HCT116 (cell line): ENCODE data around the gene SLC5A2. TPM values are rescaled to one million over a fixed set of nuclear protein-coding genes. Genes with fewer than 3 reads are reported as not detected.

Source experiments
- ATAC-seq: fragments of 200-7000 bp; cut with Tn5 transposase; 2 replicates; pipeline ENCODE4 v1.9.1; 2020; ENCODE audit warnings: mild to moderate bottlenecking, moderate library complexity
- BruUV-seq: library from RNA; stranded (reverse); fragments of 400-500 nt; replicated peaks from 2 replicates; lab custom pipeline; 2021; lab: Mats Ljungman, UMichigan
- CTCF ChIA-PET: fragments of 300-600 bp; sonication (Branson Sonifier 250); formaldehyde crosslinking; loops from one replicate; lab custom pipeline; 2021; ENCODE audit warnings: antibody characterized with exemption; lab: Charles Lee
- POLR2A ChIA-PET: fragments of 300-600, 350-600 bp; sonication (Branson Sonifier 250); formaldehyde crosslinking; loops from one replicate; lab custom pipeline; 2021; ENCODE audit warnings: antibody characterized with exemption; lab: Charles Lee
- RAD21 ChIA-PET, 2 experiments: fragments of 300-600 bp; sonication (Branson Sonifier 250); formaldehyde crosslinking; loops; one replicate each; lab custom pipeline; 2023; ENCODE audit warnings: low total read pairs in 2 of 2; ENCODE audit not compliant: uncharacterized antibody in 2 of 2, unreplicated experiment in 2 of 2, low non-redundant PET in 1 of 2; lab: Charles Lee
- DNase-seq: peaks from one replicate; pipeline ENCODE4 v3.0.0-alpha.2; 2010; ENCODE audit warnings: low read depth, low spot score
- H2AFZ ChIP-seq: fragments of 200-600 bp; shearing (Covaris generic), sonication (generic); 2 replicates; pipeline ENCODE4 v1.6.1; 2017; ENCODE audit warnings: low read depth, mixed run types, mixed read lengths, antibody characterized with exemption, low read length; ENCODE audit not compliant: poor library complexity, severe bottlenecking
- H3K27ac ChIP-seq: 2 replicates; pipeline ENCODE4 v1.5.1; 2012; ENCODE audit warnings: low read depth, low read length
- H3K27me3 ChIP-seq: fragments of 200-600 bp; sonication (generic); 2 replicates; pipeline ENCODE4 v1.6.1; 2016; ENCODE audit warnings: mixed run types, low read length, mixed read lengths; ENCODE audit not compliant: insufficient read depth
- H3K36me3 ChIP-seq, 2 experiments: fragments of 200-500 bp in 1 of 2; fragments of 200-600 bp in 1 of 2; sonication (Bioruptor generic) in 1 of 2; sonication (generic) in 1 of 2; 2 replicates each; pipeline versions ENCODE4 v1.5.1 to v1.6.1; 2014 to 2016; ENCODE audit warnings: low read length in 2 of 2, inconsistent platforms in 1 of 2, mixed read lengths in 1 of 2, mixed run types in 1 of 2; ENCODE audit not compliant: insufficient read depth in 2 of 2, control insufficient read depth in 1 of 2
- H3K4me1 ChIP-seq, 2 experiments: fragments of 200-600 bp in 1 of 2; sonication (generic) in 1 of 2; 2 replicates each; pipeline versions ENCODE4 v1.5.1 to v1.6.1; 2012 to 2017; ENCODE audit warnings: low read length in 2 of 2, inconsistent platforms in 1 of 2, mild to moderate bottlenecking in 1 of 2, mixed read lengths in 1 of 2, mixed run types in 1 of 2, moderate library complexity in 1 of 2; ENCODE audit not compliant: insufficient read depth in 2 of 2, control insufficient read depth in 1 of 2
- H3K4me2 ChIP-seq: fragments of 200-600 bp; sonication (generic); 2 replicates; pipeline ENCODE4 v1.6.1; 2017; ENCODE audit warnings: mixed run types, low read length, mixed read lengths
- H3K4me3 ChIP-seq, 2 experiments: fragments of 200-600 bp in 1 of 2; sonication (generic) in 1 of 2; replicated peaks in 1 of 2; 2 replicates each; pipeline ENCODE4 v1.5.1; 2011 to 2016; ENCODE audit warnings: low read length in 2 of 2, control low read depth in 1 of 2, low read depth in 1 of 2, mild to moderate bottlenecking in 1 of 2, mixed read lengths in 1 of 2, mixed run types in 1 of 2
- H3K79me2 ChIP-seq: fragments of 200-600 bp; sonication (generic); 2 replicates; pipeline ENCODE4 v1.6.1; 2017; ENCODE audit warnings: mild to moderate bottlenecking, mixed run types, low read length, moderate library complexity, mixed read lengths; ENCODE audit not compliant: insufficient read depth
- H3K9ac ChIP-seq: fragments of 200-600 bp; sonication (generic); 2 replicates; pipeline ENCODE4 v1.6.1; 2016; ENCODE audit warnings: low read length, mixed read lengths
- H3K9me2 ChIP-seq: fragments of 200-600 bp; sonication (generic), shearing (Covaris generic); 2 replicates; pipeline ENCODE4 v1.6.1; 2017; ENCODE audit warnings: mixed run types, mild to moderate bottlenecking, moderate library complexity; ENCODE audit not compliant: insufficient read depth
- H3K9me3 ChIP-seq, 2 experiments: fragments of 200-500 bp in 1 of 2; fragments of 200-600 bp in 1 of 2; sonication (Bioruptor generic) in 1 of 2; sonication (generic) in 1 of 2; 2 replicates each; pipeline ENCODE4 v1.6.1; 2014 to 2017; ENCODE audit warnings: low read length in 2 of 2, mixed read lengths in 2 of 2, inconsistent platforms in 1 of 2, low read depth in 1 of 2, mild to moderate bottlenecking in 1 of 2, mixed run types in 1 of 2, moderate library complexity in 1 of 2; ENCODE audit not compliant: control insufficient read depth in 1 of 2, insufficient read depth in 1 of 2
- H4K20me1 ChIP-seq: fragments of 200-600 bp; sonication (generic), shearing (Covaris generic); 2 replicates; pipeline ENCODE4 v1.6.1; 2017; ENCODE audit warnings: mixed run types, mild to moderate bottlenecking, moderate library complexity; ENCODE audit not compliant: insufficient read depth
- CBX3 ChIP-seq: IDR thresholded peaks from 2 replicates; pipeline ENCODE4 v1.6.1; 2012; ENCODE audit warnings: low read depth
- EGR1 ChIP-seq: IDR thresholded peaks from 2 replicates; pipeline ENCODE4 v1.6.1; 2012; ENCODE audit warnings: low read depth
- EZH2 ChIP-seq: fragments of 200-600 bp; sonication (generic); IDR thresholded peaks from 2 replicates; pipeline ENCODE4 v1.6.1; 2017; ENCODE audit warnings: antibody characterized with exemption, mixed run types
- FOSL1 ChIP-seq: IDR thresholded peaks from 2 replicates; pipeline ENCODE4 v1.6.1; 2012; ENCODE audit warnings: low read depth
- JUND ChIP-seq: IDR thresholded peaks from 2 replicates; pipeline ENCODE4 v1.6.1; 2012
- POLR2AphosphoS5 ChIP-seq: IDR thresholded peaks from 2 replicates; pipeline ENCODE4 v1.6.1; 2011; ENCODE audit warnings: mild to moderate bottlenecking, low read depth, low read length, moderate library complexity
- RAD21 ChIP-seq: IDR thresholded peaks from 2 replicates; pipeline ENCODE4 v1.6.1; 2012; ENCODE audit warnings: low read depth, mild to moderate bottlenecking
- SIN3A ChIP-seq: IDR thresholded peaks from 2 replicates; pipeline ENCODE4 v1.6.1; 2012; ENCODE audit warnings: low read depth
- SP1 ChIP-seq: IDR thresholded peaks from 2 replicates; pipeline ENCODE4 v1.6.1; 2012; ENCODE audit warnings: low read depth
- ZNF274 ChIP-seq: fragments of 200-500 bp; sonication (Bioruptor generic); IDR thresholded peaks from 2 replicates; pipeline ENCODE4 v1.6.1; 2014; ENCODE audit warnings: mild to moderate bottlenecking, low read depth, low read length, inconsistent platforms
- intact Hi-C: fragments of 100-400 bp; cut with micrococcal nuclease; formaldehyde crosslinking; loops from 2 replicates; pipeline ENCODE4 v1.10.0; 2022
- total RNA-seq: library from RNA; stranded (reverse); gene quantifications from one replicate; pipeline ENCODE4 v1.2.1, GENCODE V29; 2021; ENCODE audit not compliant: unreplicated experiment
- TF ChIP-seq, protein P1 (sequence below): IDR thresholded peaks from 2 replicates; pipeline ENCODE4 v1.6.1; 2012
- TF ChIP-seq, protein P2 (sequence below): IDR thresholded peaks from 2 replicates; pipeline ENCODE4 v1.6.1; 2012
- TF ChIP-seq, protein P3 (sequence below), 3 experiments: fragments of 200-600 bp in 1 of 3; sonication (generic) in 1 of 3; IDR thresholded peaks in 2 of 3; conservative IDR thresholded peaks in 1 of 3; 2 replicates each; pipeline ENCODE4 v1.5.1; 2012 to 2017; ENCODE audit warnings: low read depth in 2 of 3, low read length in 2 of 3, antibody characterized with exemption in 1 of 3, borderline replicate concordance in 1 of 3, control low read depth in 1 of 3, mild to moderate bottlenecking in 1 of 3, mixed read lengths in 1 of 3, mixed run types in 1 of 3, moderate library complexity in 1 of 3; ENCODE audit not compliant: insufficient read depth in 1 of 3

SLC5A2 gene
- total RNA-seq, 1 experiment from 2014 or later = 0.10 TPM

DNA sequence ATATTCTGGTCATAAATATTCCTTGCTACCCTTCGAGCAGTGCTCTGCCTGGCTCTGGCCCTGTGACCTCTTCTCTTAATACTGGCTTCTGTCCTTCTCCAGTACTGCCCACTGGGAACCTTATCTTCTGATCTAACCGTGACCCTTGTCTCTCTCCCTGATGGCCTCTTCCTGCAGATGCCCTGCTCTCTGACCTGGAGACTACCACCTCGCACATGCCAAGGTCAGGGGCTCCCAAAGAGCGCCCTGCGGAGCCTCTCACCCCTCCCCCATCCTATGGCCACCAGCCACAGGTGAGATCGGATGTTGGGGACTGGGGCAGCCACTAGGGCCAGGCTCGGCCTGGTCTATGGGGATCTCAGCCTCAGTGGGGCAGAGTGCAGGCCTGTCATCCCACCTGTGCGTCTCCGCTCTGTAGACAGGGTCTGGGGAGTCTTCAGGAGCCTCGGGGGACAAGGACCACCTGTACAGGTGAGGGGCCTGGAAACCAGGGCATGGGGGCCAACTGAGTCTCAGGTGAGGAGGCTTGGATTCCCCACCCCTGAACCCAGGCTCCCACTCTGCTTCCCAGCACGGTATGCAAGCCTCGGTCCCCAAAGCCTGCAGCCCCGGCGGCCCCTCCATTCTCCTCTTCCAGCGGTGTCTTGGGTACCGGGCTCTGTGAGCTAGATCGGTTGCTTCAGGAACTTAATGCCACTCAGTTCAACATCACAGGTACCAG, 9.5 kb upstream of the SLC5A2 start:
- Histone ChIP-seq H3K36me3 (no peaks in the 10 kb centered on the region), H2AFZ (no peak overlapping the region), H3K9me2 (no peaks in the 10 kb centered on the region), H3K79me2 (no peaks in the 10 kb centered on the region), H3K9ac (no peak overlapping the region), H4K20me1 (no peaks in the 10 kb centered on the region), H3K4me2 (peak overlapping the region; percentile 98; the same call in 1 of the 2 replicates), H3K9me3 (no peaks in the 10 kb centered on the region), H3K27ac (no peak overlapping the region), H3K4me1 (peaks cover 16 to 40% of the 10 kb centered on the region in 2 experiments), H3K4me3 (no peak overlapping the region), H3K27me3 (no peaks in the 10 kb centered on the region)
- no TSS peak for BruUV-seq
- RAD21 ChIA-PET = no interaction called here
- ATAC-seq = no peak
- no peak for DNase-seq
- CTCF ChIA-PET = interaction anchor here (0.5 to 1.0 kb wide), 12 partner anchors 8 to 400 kb away, joined by 3 to 32 read pairs (median 3); partner anchors contain the start of genes ARMC5, SLC5A2 and ZNF267
- TF ChIP-seq EGR1 (no peak), ZNF274 (no peak), EZH2 (no peak), FOSL1 (no peak)
- intact Hi-C loops = loop anchor here (5.0 kb wide), 1 partner anchor 224 kb away; no protein-coding TSS in a partner anchor
- POLR2A ChIA-PET = interaction anchor here (1.0 kb wide), 1 partner anchor 14 kb away, joined by 4 read pairs; the partner anchor contains the start of gene ARMC5

DNA sequence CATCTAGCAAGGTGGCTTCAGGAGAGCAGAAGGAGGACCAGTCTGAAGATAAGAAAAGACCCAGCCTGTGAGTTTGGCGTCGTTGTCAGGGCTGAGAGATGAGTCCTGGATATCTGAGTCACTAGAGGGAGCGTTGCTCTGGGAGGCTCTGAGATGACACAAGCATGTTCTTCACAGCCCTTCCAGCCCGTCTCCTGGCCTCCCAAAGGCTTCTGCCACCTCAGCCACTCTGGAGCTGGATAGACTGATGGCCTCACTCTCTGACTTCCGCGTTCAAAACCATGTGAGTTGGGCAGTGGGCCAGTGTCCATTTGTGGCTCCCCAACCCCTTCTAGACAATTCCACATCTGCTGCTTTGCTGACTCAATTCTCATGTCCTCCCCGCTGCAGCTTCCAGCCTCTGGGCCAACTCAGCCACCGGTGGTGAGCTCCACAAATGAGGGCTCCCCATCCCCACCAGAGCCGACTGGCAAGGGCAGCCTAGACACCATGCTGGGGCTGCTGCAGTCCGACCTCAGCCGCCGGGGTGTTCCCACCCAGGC, 8.7 kb upstream of the SLC5A2 start:
- ATAC-seq (no peak), DNase-seq (no peak)
- Histone ChIP-seq H3K79me2 (no peaks in the 10 kb centered on the region), H4K20me1 (no peaks in the 10 kb centered on the region), H2AFZ (no peak overlapping the region), H3K9ac (no peak overlapping the region), H3K4me1 (peaks cover 16 to 43% of the 10 kb centered on the region in 2 experiments), H3K27me3 (no peaks in the 10 kb centered on the region), H3K4me3 (no peak overlapping the region), H3K9me3 (no peaks in the 10 kb centered on the region), H3K36me3 (no peaks in the 10 kb centered on the region), H3K9me2 (no peaks in the 10 kb centered on the region), H3K27ac (no peak overlapping the region), H3K4me2 (no peak overlapping the region)
- intact Hi-C loops = loop anchor here (5.0 kb wide), 1 partner anchor 223 kb away; no protein-coding TSS in a partner anchor
- ChIA-PET POLR2A (no interaction called here), RAD21 (no interaction called here), CTCF (interaction anchor here (1.9 kb wide), 1 partner anchor 14 kb away, joined by 9 read pairs; the partner anchor contains the start of gene ARMC5)
- BruUV-seq = no TSS peak
- TF ChIP-seq, protein P1, sequence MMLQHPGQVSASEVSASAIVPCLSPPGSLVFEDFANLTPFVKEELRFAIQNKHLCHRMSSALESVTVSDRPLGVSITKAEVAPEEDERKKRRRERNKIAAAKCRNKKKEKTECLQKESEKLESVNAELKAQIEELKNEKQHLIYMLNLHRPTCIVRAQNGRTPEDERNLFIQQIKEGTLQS = no peak
- TF ChIP-seq EGR1 (no peak), EZH2 (no peak), POLR2AphosphoS5 (no peak), CBX3 (no peak), RAD21 (no peak), FOSL1 (no peak), SIN3A (no peak), JUND (no peak), SP1 (no peak), ZNF274 (no peak)
- TF ChIP-seq, protein P2, sequence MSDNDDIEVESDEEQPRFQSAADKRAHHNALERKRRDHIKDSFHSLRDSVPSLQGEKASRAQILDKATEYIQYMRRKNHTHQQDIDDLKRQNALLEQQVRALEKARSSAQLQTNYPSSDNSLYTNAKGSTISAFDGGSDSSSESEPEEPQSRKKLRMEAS = no peak
- TF ChIP-seq, protein P3, sequence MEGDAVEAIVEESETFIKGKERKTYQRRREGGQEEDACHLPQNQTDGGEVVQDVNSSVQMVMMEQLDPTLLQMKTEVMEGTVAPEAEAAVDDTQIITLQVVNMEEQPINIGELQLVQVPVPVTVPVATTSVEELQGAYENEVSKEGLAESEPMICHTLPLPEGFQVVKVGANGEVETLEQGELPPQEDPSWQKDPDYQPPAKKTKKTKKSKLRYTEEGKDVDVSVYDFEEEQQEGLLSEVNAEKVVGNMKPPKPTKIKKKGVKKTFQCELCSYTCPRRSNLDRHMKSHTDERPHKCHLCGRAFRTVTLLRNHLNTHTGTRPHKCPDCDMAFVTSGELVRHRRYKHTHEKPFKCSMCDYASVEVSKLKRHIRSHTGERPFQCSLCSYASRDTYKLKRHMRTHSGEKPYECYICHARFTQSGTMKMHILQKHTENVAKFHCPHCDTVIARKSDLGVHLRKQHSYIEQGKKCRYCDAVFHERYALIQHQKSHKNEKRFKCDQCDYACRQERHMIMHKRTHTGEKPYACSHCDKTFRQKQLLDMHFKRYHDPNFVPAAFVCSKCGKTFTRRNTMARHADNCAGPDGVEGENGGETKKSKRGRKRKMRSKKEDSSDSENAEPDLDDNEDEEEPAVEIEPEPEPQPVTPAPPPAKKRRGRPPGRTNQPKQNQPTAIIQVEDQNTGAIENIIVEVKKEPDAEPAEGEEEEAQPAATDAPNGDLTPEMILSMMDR (IDR thresholded peaks at IDR 0.05 in 2 of 3, conservative IDR thresholded peaks at IDR 0.05 in 1 of 3; ENCODE audit: borderline replicate concordance in 1 of 3, insufficient read depth in 1 of 3, low read depth in 2 of 3, low read length in 2 of 3) = no peak
